ENCODE results near the gene CCDC192.

Gene CCDC192

GRCh38 chr5:127793879-127794278 lies 90.7 kb downstream of the CCDC192 start:
- TF ChIP-seq CTCF (IDR thresholded peaks at IDR 0.05; ENCODE audit: low read depth, low read length, poor library complexity, severe bottlenecking) (no peak), EZH2phosphoT487 (IDR thresholded peaks at IDR 0.05; ENCODE audit: borderline replicate concordance, low read length) (no peak)
- no peaks in the 10 kb centered on the region for H4K20me1 ChIP-seq (ENCODE audit: control insufficient read depth, insufficient read depth, low read depth, low read length)
- no peaks in the 10 kb centered on the region for H3K9me2 ChIP-seq (replicated peaks; ENCODE audit: control insufficient read depth, low read length)
- H3K27me3 ChIP-seq (ENCODE audit: control insufficient read depth, low read length): no peaks in the 10 kb centered on the region
- no peaks in the 10 kb centered on the region for H3K79me2 ChIP-seq (ENCODE audit: control insufficient read depth, low read length)
- H3K9me3 ChIP-seq (ENCODE audit: control insufficient read depth, insufficient read depth, low read length): 0 out of 2 replicates have a peak, but pooled peaks cover 4% of the 10 kb centered on the region
- H3K36me3 ChIP-seq (ENCODE audit: control insufficient read depth, low read length): no peaks in the 10 kb centered on the region
- H3K4me3 ChIP-seq (ENCODE audit: low read length): no peak overlapping the region
- H3K4me1 ChIP-seq (ENCODE audit: control insufficient read depth, low read length): no peaks in the 10 kb centered on the region
- no peaks in the 10 kb centered on the region for H3F3A ChIP-seq (ENCODE audit: control insufficient read depth, insufficient read depth)
- no peak overlapping the region for H3K4me2 ChIP-seq (ENCODE audit: low read length)
- no peak overlapping the region for H3K27ac ChIP-seq (ENCODE audit: low read depth, low read length)

GRCh38 chr5:127796211-127796610 lies 93.0 kb downstream of the CCDC192 start:
- Histone ChIP-seq H3K27ac (ENCODE audit: low read depth, low read length) (no peak overlapping the region), H3K4me1 (ENCODE audit: control insufficient read depth, low read length) (no peaks in the 10 kb centered on the region), H3K27me3 (ENCODE audit: control insufficient read depth, low read length) (no peaks in the 10 kb centered on the region), H4K20me1 (ENCODE audit: control insufficient read depth, insufficient read depth, low read depth, low read length) (no peaks in the 10 kb centered on the region), H3K4me3 (ENCODE audit: low read length) (no peak overlapping the region), H3K9me3 (ENCODE audit: control insufficient read depth, insufficient read depth, low read length) (no peaks in the 10 kb centered on the region), H3K4me2 (ENCODE audit: low read length) (no peak overlapping the region), H3K79me2 (ENCODE audit: control insufficient read depth, low read length) (no peaks in the 10 kb centered on the region), H3K9me2 (replicated peaks; ENCODE audit: control insufficient read depth, low read length) (no peaks in the 10 kb centered on the region), H3F3A (ENCODE audit: control insufficient read depth, insufficient read depth) (no peaks in the 10 kb centered on the region), H3K36me3 (ENCODE audit: control insufficient read depth, low read length) (no peaks in the 10 kb centered on the region)
- TF ChIP-seq CTCF (IDR thresholded peaks at IDR 0.05; ENCODE audit: low read depth, low read length, poor library complexity, severe bottlenecking): no peak

DNA sequence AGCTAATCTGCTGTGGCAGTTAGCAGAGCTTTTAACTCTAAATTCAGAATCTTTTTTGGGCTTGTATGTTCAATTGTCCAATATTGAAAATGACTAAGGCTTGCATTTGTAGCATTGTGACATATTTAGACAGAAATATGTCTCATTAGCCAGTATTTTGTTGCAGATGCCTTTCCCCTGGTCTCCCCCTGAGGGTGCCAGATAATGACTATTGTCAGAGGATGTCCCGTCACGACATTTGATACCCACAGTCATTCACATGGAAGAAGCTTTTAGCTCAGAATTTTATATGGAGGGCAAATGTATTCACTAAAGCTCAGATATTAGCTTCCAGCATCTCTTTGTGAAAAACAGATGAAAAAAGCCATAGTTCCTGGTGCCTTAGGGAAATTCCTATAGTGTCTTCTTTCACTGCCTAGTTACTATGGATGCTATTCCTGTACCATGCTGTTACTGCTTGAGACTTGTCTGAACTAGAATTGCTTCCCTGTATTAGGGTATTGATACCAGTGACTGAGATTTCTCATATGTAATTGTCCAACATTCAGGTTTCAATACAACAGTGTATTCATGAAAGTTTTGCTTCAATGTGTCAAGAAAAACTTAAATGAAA lies 96.2 kb downstream of the CCDC192 start:
- Histone ChIP-seq H3K9me2 (replicated peaks; ENCODE audit: control insufficient read depth, low read length) (no peaks in the 10 kb centered on the region), H3K79me2 (ENCODE audit: control insufficient read depth, low read length) (no peaks in the 10 kb centered on the region), H3K27ac (ENCODE audit: low read depth, low read length) (no peak overlapping the region), H3F3A (ENCODE audit: control insufficient read depth, insufficient read depth) (no peaks in the 10 kb centered on the region), H3K4me2 (ENCODE audit: low read length) (no peak overlapping the region), H3K4me3 (ENCODE audit: low read length) (no peak overlapping the region), H3K4me1 (ENCODE audit: control insufficient read depth, low read length) (no peaks in the 10 kb centered on the region), H3K27me3 (ENCODE audit: control insufficient read depth, low read length) (peaks cover 6% of the 10 kb centered on the region; the same call in 1 of the 2 replicates), H4K20me1 (ENCODE audit: control insufficient read depth, insufficient read depth, low read depth, low read length) (no peaks in the 10 kb centered on the region), H3K9me3 (ENCODE audit: control insufficient read depth, insufficient read depth, low read length) (no peaks in the 10 kb centered on the region), H3K36me3 (ENCODE audit: control insufficient read depth, low read length) (no peaks in the 10 kb centered on the region)
- no peak for TF ChIP-seq EZH2phosphoT487 (IDR thresholded peaks at IDR 0.05; ENCODE audit: borderline replicate concordance, low read length)
- TF ChIP-seq CTCF (IDR thresholded peaks at IDR 0.05; ENCODE audit: low read depth, low read length, poor library complexity, severe bottlenecking): no peak
